CD14-positive monocyte (primary cell): ENCODE data around the gene APC2. TPM values are rescaled to one million over a fixed set of nuclear protein-coding genes. Genes with fewer than 3 reads are reported as not detected.
"Not testable (repeated sequence)": the region's sequence is repeated elsewhere in the genome, so short reads cannot be mapped to it uniquely, and the experiment has no call there.

Source experiments
- DNase-seq, 3 donors: peaks; one replicate each; pipeline ENCODE4 v3.0.0-alpha.2; 2011 to 2022
- H2AFZ ChIP-seq: 2 replicates; pipeline ENCODE4 v1.6.0; 2012; ENCODE audit warnings: mild to moderate bottlenecking, low read depth, low read length, inconsistent platforms; ENCODE audit not compliant: insufficient read depth, poor library complexity, severe bottlenecking
- H3K27ac ChIP-seq, 2 donors: 1 replicate in 1 of 2; 2 replicates in 1 of 2; pipeline ENCODE4 v1.5.1; 2012 to 2013; ENCODE audit warnings: low read length in 2 of 2, control low read depth in 1 of 2, inconsistent platforms in 1 of 2, low read depth in 1 of 2, mild to moderate bottlenecking in 1 of 2
- H3K27me3 ChIP-seq, 2 donors: one replicate each; pipeline versions ENCODE4 v1.6.0 to v1.6.1; 2011 to 2013; ENCODE audit warnings: low read length in 2 of 2; ENCODE audit not compliant: control insufficient read depth in 2 of 2, insufficient read depth in 2 of 2
- H3K36me3 ChIP-seq, 2 donors: replicated peaks in 1 of 2; 1 replicate in 1 of 2; 2 replicates in 1 of 2; pipeline versions ENCODE4 v1.5.1 to v1.6.1; 2012 to 2013; ENCODE audit warnings: low read length in 2 of 2, control low read depth in 1 of 2, inconsistent platforms in 1 of 2, mild to moderate bottlenecking in 1 of 2; ENCODE audit not compliant: insufficient read depth in 2 of 2, control insufficient read depth in 1 of 2
- H3K4me1 ChIP-seq, 2 donors: 1 replicate in 1 of 2; 2 replicates in 1 of 2; pipeline versions ENCODE4 v1.5.1 to v1.6.1; 2012 to 2013; ENCODE audit warnings: low read length in 2 of 2, control low read depth in 1 of 2, inconsistent platforms in 1 of 2, mild to moderate bottlenecking in 1 of 2, moderate library complexity in 1 of 2; ENCODE audit not compliant: insufficient read depth in 2 of 2, control insufficient read depth in 1 of 2
- H3K4me2 ChIP-seq: replicated peaks from 2 replicates; pipeline ENCODE3; 2012; ENCODE audit warnings: low read length, moderate library complexity, mild to moderate bottlenecking; ENCODE audit not compliant: poor library complexity, severe bottlenecking; ENCODE audit errors: extremely low read depth
- H3K4me3 ChIP-seq, 3 experiments: fragments of 200-600 bp in 1 of 3; sonication (generic) in 1 of 3; replicated peaks in 1 of 3; 1 replicate in 2 of 3; 2 replicates in 1 of 3; pipeline ENCODE4 v1.5.1; 2011 to 2013; ENCODE audit warnings: low read length in 3 of 3, mild to moderate bottlenecking in 3 of 3, control low read depth in 2 of 3, low read depth in 2 of 3, inconsistent platforms in 1 of 3, moderate library complexity in 1 of 3
- H3K79me2 ChIP-seq: 2 replicates; pipeline ENCODE4 v1.6.0; 2012; ENCODE audit warnings: mild to moderate bottlenecking, control low read depth, inconsistent platforms, low read length, moderate library complexity; ENCODE audit not compliant: insufficient read depth
- H3K9ac ChIP-seq: 2 replicates; pipeline ENCODE4 v1.6.0; 2017; ENCODE audit warnings: low read length, mild to moderate bottlenecking; ENCODE audit not compliant: insufficient read depth, poor library complexity, severe bottlenecking
- H3K9me3 ChIP-seq, 2 donors: replicated peaks in 1 of 2; 1 replicate in 1 of 2; 2 replicates in 1 of 2; pipeline versions ENCODE4 v1.5.1 to v1.6.1; 2012 to 2013; ENCODE audit warnings: low read length in 2 of 2, control low read depth in 1 of 2; ENCODE audit not compliant: control insufficient read depth in 1 of 2, insufficient read depth in 1 of 2
- H4K20me1 ChIP-seq: 2 replicates; pipeline ENCODE4 v1.6.0; 2012; ENCODE audit warnings: mild to moderate bottlenecking, low read length, control low read depth, moderate library complexity; ENCODE audit not compliant: insufficient read depth
- H3K27ac Mint-ChIP-seq, 7 donors: one replicate each; pipeline ENCODE4 v1.8.0; 2020; ENCODE audit warnings: mild to moderate bottlenecking in 7 of 7, mixed read lengths in 7 of 7, moderate library complexity in 6 of 7, inconsistent platforms in 2 of 7
- H3K27me3 Mint-ChIP-seq, 3 donors: one replicate each; pipeline ENCODE4 v1.8.0; 2021 to 2022; ENCODE audit warnings: low read depth in 3 of 3, mild to moderate bottlenecking in 3 of 3, mixed read lengths in 3 of 3, moderate library complexity in 3 of 3, inconsistent platforms in 1 of 3
- H3K36me3 Mint-ChIP-seq, 2 donors: one replicate each; pipeline ENCODE4 v1.8.0; 2020; ENCODE audit warnings: mixed read lengths in 2 of 2, inconsistent platforms in 1 of 2, mild to moderate bottlenecking in 1 of 2
- H3K4me1 Mint-ChIP-seq: one replicate; pipeline ENCODE4 v1.8.0; 2020; ENCODE audit warnings: mild to moderate bottlenecking, mixed read lengths
- H3K4me3 Mint-ChIP-seq, 2 donors: one replicate each; pipeline ENCODE4 v1.8.0; 2020; ENCODE audit warnings: mild to moderate bottlenecking in 2 of 2, mixed read lengths in 2 of 2, moderate library complexity in 1 of 2
- H3K9me3 Mint-ChIP-seq, 7 donors: one replicate each; pipeline ENCODE4 v1.8.0; 2020 to 2022; ENCODE audit warnings: mixed read lengths in 7 of 7, mild to moderate bottlenecking in 6 of 7, moderate library complexity in 6 of 7, inconsistent platforms in 2 of 7
- WGBS: methylation state at CpG from one replicate; pipeline ENCODE4 v1.1.5; 2013; ENCODE audit warnings: missing lambda C conversion rate; ENCODE audit not compliant: insufficient coverage; 5-methylcytosine and 5-hydroxymethylcytosine counted together
- intact Hi-C, 2 donors: fragments of 100-400 bp; cut with micrococcal nuclease; formaldehyde crosslinking; loops; one replicate each; pipeline versions ENCODE4 v1.15.0 to v1.15.1; 2023
- polyA plus RNA-seq, 3 donors: library from polyadenylated mRNA; depleted of rRNA in 1 of 3; unstranded in 2 of 3; stranded (reverse) in 1 of 3; fragments of 300-500 nt in 2 of 3; fragments of >200 nt in 1 of 3; fragmentation: Illumina TruSeq in 2 of 3; gene quantifications; 1 replicate in 2 of 3; 2 replicates in 1 of 3; pipeline ENCODE4 v1.2.3, GENCODE V29; 2012 to 2021
- TF ChIP-seq, protein P1 (sequence below): fragments of 200-600 bp; IDR thresholded peaks from one replicate; pipeline ENCODE4 v1.8.0; 2022; ENCODE audit warnings: antibody characterized with exemption, mild to moderate bottlenecking

Gene APC2
- polyA plus RNA-seq, 3 donors: 0.04 TPM; not detected in 2

- Histone ChIP-seq H4K20me1 (no peaks in the 10 kb centered on the region), H3K36me3 (no peaks in the 10 kb centered on the region), H3K9ac (no peak overlapping the region), H3K79me2 (no peaks in the 10 kb centered on the region), H3K4me1 (peaks cover 4 to 11% of the 10 kb centered on the region in 2 donors), H3K27ac (no peak overlapping the region), H3K4me3 (no peak overlapping the region), H3K9me3 (peaks cover 4 to 9% of the 10 kb centered on the region in 2 donors), H3K4me2 (no peak overlapping the region), H2AFZ (no peak overlapping the region), H3K27me3 (peaks cover 2 to 30% of the 10 kb centered on the region in 2 donors)
- 78% methylated on average over 6 of the region's 8 CpGs for WGBS
- H3K27ac Mint-ChIP-seq: no peak overlapping the region
- H3K4me1 Mint-ChIP-seq: peaks cover 3% of the 10 kb centered on the region
- TF ChIP-seq, protein P1, sequence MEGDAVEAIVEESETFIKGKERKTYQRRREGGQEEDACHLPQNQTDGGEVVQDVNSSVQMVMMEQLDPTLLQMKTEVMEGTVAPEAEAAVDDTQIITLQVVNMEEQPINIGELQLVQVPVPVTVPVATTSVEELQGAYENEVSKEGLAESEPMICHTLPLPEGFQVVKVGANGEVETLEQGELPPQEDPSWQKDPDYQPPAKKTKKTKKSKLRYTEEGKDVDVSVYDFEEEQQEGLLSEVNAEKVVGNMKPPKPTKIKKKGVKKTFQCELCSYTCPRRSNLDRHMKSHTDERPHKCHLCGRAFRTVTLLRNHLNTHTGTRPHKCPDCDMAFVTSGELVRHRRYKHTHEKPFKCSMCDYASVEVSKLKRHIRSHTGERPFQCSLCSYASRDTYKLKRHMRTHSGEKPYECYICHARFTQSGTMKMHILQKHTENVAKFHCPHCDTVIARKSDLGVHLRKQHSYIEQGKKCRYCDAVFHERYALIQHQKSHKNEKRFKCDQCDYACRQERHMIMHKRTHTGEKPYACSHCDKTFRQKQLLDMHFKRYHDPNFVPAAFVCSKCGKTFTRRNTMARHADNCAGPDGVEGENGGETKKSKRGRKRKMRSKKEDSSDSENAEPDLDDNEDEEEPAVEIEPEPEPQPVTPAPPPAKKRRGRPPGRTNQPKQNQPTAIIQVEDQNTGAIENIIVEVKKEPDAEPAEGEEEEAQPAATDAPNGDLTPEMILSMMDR: no peak
- peaks cover 22 to 57% (median 41%) of the 10 kb centered on the region in 3 donors for H3K27me3 Mint-ChIP-seq
- intact Hi-C loops: loop anchor here in 1 of 2 donors (10.0 kb wide), 1 partner anchor 72 kb away; no protein-coding TSS in a partner anchor
- DNase-seq: no peak
- H3K9me3 Mint-ChIP-seq: peaks cover 4 to 16% (median 12%) of the 10 kb centered on the region in 7 donors
- no peak overlapping the region for H3K4me3 Mint-ChIP-seq
- H3K36me3 Mint-ChIP-seq: peaks cover 0 to 2% of the 10 kb centered on the region in 2 donors
These were observed 66.5 kb downstream of the APC2 start for GRCh38 chr19:1516395-1516753.

DNA sequence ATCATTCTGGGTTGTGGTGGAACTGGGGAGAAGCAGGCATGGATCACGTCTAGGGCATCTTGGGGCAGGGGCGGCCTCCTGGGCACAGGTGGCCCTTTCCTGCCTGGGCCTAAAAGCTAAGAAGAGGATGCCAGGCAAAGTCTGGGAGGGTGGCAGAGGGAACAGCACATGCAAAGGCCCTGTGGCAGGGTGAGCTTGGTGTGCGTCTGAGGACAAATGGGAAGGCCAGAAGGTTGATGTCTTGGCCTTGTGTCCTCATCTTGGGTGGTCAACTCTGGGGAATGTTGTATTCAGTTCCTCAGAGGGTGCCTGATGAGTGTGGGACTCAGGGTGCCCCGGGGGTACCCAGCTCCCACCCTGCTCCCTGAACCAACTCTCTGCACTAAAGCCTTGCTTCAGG lies 68.5 kb downstream of the APC2 start:
- Mint-ChIP-seq H3K27me3 (peaks cover 16 to 56% (median 40%) of the 10 kb centered on the region in 3 donors), H3K9me3 (peaks cover 0 to 14% (median 7%) of the 10 kb centered on the region in 7 donors), H3K4me3 (no peak overlapping the region), H3K27ac (no peak overlapping the region), H3K36me3 (no peaks in the 10 kb centered on the region), H3K4me1 (no peaks in the 10 kb centered on the region)
- H3K9ac ChIP-seq: no peak overlapping the region
- H2AFZ ChIP-seq: no peak overlapping the region
- H3K27me3 ChIP-seq: peaks cover 0 to 31% of the 10 kb centered on the region in 2 donors
- no peaks in the 10 kb centered on the region for H3K79me2 ChIP-seq
- no peak overlapping the region for H3K4me3 ChIP-seq
- H4K20me1 ChIP-seq: no peaks in the 10 kb centered on the region
- TF ChIP-seq, protein P1: no peak
- H3K4me1 ChIP-seq: peaks cover 0 to 1% of the 10 kb centered on the region in 2 donors
- H3K36me3 ChIP-seq: no peaks in the 10 kb centered on the region
- intact Hi-C loops: loop anchor here in 1 of 2 donors (10.0 kb wide), 1 partner anchor 74 kb away; no protein-coding TSS in a partner anchor
- DNase-seq: no peak
- peaks cover 4 to 9% of the 10 kb centered on the region in 2 donors for H3K9me3 ChIP-seq
- no peak overlapping the region for H3K27ac ChIP-seq
- no peak overlapping the region for H3K4me2 ChIP-seq
- 87% methylated on average over 4 of the region's 4 CpGs for WGBS

GRCh38 chr19:1519802-1520201 lies 69.9 kb downstream of the APC2 start:
- not testable (repeated sequence) for H3K4me1 Mint-ChIP-seq, H3K36me3 ChIP-seq, H3K9me3 ChIP-seq, H4K20me1 ChIP-seq, H3K27ac Mint-ChIP-seq, H3K4me3 Mint-ChIP-seq, H3K9ac ChIP-seq, H3K79me2 ChIP-seq, H3K4me3 ChIP-seq, H3K4me2 ChIP-seq, H3K36me3 Mint-ChIP-seq, H3K27ac ChIP-seq, DNase-seq, H3K4me1 ChIP-seq, H2AFZ ChIP-seq
- intact Hi-C loops: loop anchor here in 1 of 2 donors (10.0 kb wide), 1 partner anchor 75 kb away; no protein-coding TSS in a partner anchor
- peaks cover 19 to 52% (median 36%) of the 10 kb centered on the region in 3 donors for H3K27me3 Mint-ChIP-seq
- WGBS: 89% methylated on average over 6 of the region's 8 CpGs
- peaks cover 5 to 27% of the 10 kb centered on the region in 2 donors for H3K27me3 ChIP-seq
- H3K9me3 Mint-ChIP-seq: peaks cover 5 to 13% (median 12%) of the 10 kb centered on the region in 7 donors
